ENCODE measurements around the gene SYNM. TPM values are rescaled to one million over a fixed set of nuclear protein-coding genes. Genes with fewer than 3 reads are reported as not detected.

Gene SYNM
- polyA plus RNA-seq, 1 donor from 2014 or later, result 5.7 TPM

DNA sequence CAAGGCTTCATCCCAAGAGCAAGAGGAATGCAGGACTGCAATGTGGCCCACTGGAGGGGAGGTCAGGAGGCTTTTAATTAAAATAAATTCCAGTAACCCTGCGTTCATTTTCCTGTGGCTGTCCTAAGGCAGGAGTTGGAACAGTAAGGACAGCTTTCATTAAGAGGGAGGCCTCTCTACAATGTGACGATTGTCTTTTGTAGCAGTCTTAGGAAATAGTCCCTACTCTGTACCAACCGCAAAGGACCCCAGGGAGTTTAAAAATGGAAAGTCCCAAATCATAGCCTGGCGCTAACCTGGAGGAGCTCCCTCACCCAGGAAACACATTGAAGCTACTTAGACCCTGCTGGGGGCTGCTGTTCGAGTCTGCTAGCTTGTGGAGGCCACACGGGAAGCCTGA is 62.8 kb downstream of the SYNM start:
- Histone ChIP-seq H3K9me3 (ENCODE audit: low read length) (no peaks in the 10 kb centered on the region), H2AFZ (ENCODE audit: low read depth, low read length) (no peak overlapping the region), H3K4me2 (ENCODE audit: low read length) (no peak overlapping the region), H3K9me2 (ENCODE audit: insufficient read depth, low read length) (no peaks in the 10 kb centered on the region), H3K9ac (ENCODE audit: low read length) (no peak overlapping the region), H3K27ac (ENCODE audit: low read length) (no peak overlapping the region), H3K27me3 (ENCODE audit: insufficient read depth, low read depth, low read length) (no peaks in the 10 kb centered on the region), H4K20me1 (ENCODE audit: insufficient read depth) (no peaks in the 10 kb centered on the region), H3K36me3 (ENCODE audit: insufficient read depth, low read length) (no peaks in the 10 kb centered on the region), H3F3A (ENCODE audit: insufficient read depth, low read length, poor library complexity, severe bottlenecking) (no peaks in the 10 kb centered on the region), H3K4me3 (ENCODE audit: low read length) (no peak overlapping the region), H3K79me2 (replicated peaks; ENCODE audit: insufficient read depth, low read length) (no peaks in the 10 kb centered on the region)
- TF ChIP-seq, protein P1, sequence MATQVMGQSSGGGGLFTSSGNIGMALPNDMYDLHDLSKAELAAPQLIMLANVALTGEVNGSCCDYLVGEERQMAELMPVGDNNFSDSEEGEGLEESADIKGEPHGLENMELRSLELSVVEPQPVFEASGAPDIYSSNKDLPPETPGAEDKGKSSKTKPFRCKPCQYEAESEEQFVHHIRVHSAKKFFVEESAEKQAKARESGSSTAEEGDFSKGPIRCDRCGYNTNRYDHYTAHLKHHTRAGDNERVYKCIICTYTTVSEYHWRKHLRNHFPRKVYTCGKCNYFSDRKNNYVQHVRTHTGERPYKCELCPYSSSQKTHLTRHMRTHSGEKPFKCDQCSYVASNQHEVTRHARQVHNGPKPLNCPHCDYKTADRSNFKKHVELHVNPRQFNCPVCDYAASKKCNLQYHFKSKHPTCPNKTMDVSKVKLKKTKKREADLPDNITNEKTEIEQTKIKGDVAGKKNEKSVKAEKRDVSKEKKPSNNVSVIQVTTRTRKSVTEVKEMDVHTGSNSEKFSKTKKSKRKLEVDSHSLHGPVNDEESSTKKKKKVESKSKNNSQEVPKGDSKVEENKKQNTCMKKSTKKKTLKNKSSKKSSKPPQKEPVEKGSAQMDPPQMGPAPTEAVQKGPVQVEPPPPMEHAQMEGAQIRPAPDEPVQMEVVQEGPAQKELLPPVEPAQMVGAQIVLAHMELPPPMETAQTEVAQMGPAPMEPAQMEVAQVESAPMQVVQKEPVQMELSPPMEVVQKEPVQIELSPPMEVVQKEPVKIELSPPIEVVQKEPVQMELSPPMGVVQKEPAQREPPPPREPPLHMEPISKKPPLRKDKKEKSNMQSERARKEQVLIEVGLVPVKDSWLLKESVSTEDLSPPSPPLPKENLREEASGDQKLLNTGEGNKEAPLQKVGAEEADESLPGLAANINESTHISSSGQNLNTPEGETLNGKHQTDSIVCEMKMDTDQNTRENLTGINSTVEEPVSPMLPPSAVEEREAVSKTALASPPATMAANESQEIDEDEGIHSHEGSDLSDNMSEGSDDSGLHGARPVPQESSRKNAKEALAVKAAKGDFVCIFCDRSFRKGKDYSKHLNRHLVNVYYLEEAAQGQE (IDR thresholded peaks at IDR 0.05; ENCODE audit: borderline replicate concordance), result no peak

DNA sequence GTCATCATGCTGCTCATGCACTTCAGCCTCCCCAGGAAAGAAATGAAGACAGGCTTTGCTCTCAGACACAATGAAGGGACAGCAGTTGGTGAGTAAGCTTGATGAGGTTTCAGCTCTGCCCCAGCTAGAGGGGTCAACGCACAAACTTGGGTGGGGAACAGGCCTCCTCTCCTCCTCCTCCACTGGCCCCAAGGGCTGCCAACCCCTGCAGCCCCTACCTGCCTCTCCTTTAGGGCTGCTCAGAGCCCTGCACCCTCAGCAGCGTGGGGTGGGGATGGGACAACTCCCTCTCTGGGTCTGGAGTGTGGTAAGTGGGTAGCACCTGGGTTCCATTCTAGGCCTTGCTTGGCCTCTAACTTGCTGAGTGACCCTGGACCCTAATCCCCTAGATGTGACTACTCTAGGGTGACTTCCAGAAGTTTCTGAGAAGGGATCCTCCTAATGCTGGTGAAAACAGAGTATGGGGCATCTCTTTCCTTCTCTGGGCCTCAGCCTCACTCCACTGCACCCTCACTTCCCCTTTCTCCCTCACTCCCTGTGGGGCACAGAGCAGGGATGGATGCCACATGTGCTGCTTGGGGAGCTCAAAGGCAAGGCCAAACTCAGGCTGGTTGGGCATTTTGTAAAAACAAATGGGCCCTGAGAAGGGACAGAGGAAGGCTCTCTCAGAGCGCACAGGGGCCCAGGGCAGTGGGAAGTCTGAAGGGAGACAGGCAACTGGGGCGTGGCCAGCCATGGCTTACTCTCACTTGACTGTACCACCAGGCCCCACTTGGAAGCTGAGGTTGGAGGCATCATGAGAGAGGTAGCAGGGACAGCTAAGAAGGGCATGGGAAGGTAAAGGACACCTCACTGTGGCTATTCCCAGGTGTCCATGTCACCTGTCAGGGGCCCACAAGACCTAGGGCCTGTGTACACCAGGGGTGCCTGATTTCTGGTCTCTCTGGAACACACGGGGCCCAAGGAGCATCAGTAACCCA is 64.0 kb downstream of the SYNM start:
- no peaks in the 10 kb centered on the region for H4K20me1 ChIP-seq (ENCODE audit: insufficient read depth)
- no peak overlapping the region for H3K9ac ChIP-seq (ENCODE audit: low read length)
- no peak overlapping the region for H3K4me3 ChIP-seq (ENCODE audit: low read length)
- H3K79me2 ChIP-seq (replicated peaks; ENCODE audit: insufficient read depth, low read length), result no peaks in the 10 kb centered on the region
- H3K9me2 ChIP-seq (ENCODE audit: insufficient read depth, low read length), result no peaks in the 10 kb centered on the region
- no peak overlapping the region for H3K4me2 ChIP-seq (ENCODE audit: low read length)
- no peak overlapping the region for H3K27ac ChIP-seq (ENCODE audit: low read length)
- TF ChIP-seq, protein P2, sequence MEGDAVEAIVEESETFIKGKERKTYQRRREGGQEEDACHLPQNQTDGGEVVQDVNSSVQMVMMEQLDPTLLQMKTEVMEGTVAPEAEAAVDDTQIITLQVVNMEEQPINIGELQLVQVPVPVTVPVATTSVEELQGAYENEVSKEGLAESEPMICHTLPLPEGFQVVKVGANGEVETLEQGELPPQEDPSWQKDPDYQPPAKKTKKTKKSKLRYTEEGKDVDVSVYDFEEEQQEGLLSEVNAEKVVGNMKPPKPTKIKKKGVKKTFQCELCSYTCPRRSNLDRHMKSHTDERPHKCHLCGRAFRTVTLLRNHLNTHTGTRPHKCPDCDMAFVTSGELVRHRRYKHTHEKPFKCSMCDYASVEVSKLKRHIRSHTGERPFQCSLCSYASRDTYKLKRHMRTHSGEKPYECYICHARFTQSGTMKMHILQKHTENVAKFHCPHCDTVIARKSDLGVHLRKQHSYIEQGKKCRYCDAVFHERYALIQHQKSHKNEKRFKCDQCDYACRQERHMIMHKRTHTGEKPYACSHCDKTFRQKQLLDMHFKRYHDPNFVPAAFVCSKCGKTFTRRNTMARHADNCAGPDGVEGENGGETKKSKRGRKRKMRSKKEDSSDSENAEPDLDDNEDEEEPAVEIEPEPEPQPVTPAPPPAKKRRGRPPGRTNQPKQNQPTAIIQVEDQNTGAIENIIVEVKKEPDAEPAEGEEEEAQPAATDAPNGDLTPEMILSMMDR (IDR thresholded peaks at IDR 0.05; ENCODE audit: poor library complexity, severe bottlenecking), result no peak
- no peak for TF ChIP-seq RAD21 (conservative IDR thresholded peaks at IDR 0.05)
- no peaks in the 10 kb centered on the region for H3K36me3 ChIP-seq (ENCODE audit: insufficient read depth, low read length)
- no peak overlapping the region for H2AFZ ChIP-seq (ENCODE audit: low read depth, low read length)
- H3F3A ChIP-seq (ENCODE audit: insufficient read depth, low read length, poor library complexity, severe bottlenecking), result no peaks in the 10 kb centered on the region
- H3K27me3 ChIP-seq (ENCODE audit: insufficient read depth, low read depth, low read length), result no peaks in the 10 kb centered on the region
- no peaks in the 10 kb centered on the region for H3K9me3 ChIP-seq (ENCODE audit: low read length)

DNA sequence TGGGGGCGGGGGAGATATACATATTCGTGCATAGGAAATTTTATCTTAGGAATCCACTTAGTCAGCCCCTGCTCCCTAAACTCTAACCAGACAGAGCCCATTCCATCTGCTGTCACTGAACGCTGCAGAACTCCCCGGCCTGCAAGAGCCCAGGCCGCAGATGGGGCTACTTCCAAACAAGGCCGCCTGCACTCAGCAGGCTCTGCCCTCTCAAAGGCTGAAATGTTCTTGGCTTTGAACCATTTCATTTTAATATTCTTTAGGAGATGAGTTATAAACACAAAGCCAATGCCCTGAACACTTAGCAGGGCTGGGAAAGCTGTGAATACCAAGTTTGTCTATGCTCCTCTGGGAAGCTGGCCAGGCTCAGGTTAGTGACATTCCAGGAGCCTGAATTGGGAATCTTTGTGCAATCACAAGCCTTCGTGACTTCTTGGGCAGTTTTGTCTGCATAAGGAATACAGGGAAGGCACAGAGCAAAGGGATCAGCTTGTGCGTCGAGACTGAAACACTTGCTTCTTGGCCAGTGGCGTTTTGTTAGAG is 65.0 kb downstream of the SYNM start:
- Histone ChIP-seq H3K27ac (ENCODE audit: low read length) (no peak overlapping the region), H3K9ac (ENCODE audit: low read length) (no peak overlapping the region)

More for the DNA sequence above, 65.0 kb downstream of the SYNM start:
- H4K20me1 ChIP-seq (ENCODE audit: insufficient read depth), result no peaks in the 10 kb centered on the region
- H3K27me3 ChIP-seq (ENCODE audit: insufficient read depth, low read depth, low read length), result no peaks in the 10 kb centered on the region
- no peaks in the 10 kb centered on the region for H3K9me2 ChIP-seq (ENCODE audit: insufficient read depth, low read length)
- no peak overlapping the region for H3K4me2 ChIP-seq (ENCODE audit: low read length)
- no peaks in the 10 kb centered on the region for H3F3A ChIP-seq (ENCODE audit: insufficient read depth, low read length, poor library complexity, severe bottlenecking)
- H3K79me2 ChIP-seq (replicated peaks; ENCODE audit: insufficient read depth, low read length), result no peaks in the 10 kb centered on the region
- TF ChIP-seq RAD21 (conservative IDR thresholded peaks at IDR 0.05) (no peak), TAF1 (IDR thresholded peaks at IDR 0.05; ENCODE audit: low read depth) (no peak), MXI1 (conservative IDR thresholded peaks at IDR 0.05; ENCODE audit: poor library complexity, severe bottlenecking) (no peak), POLR2AphosphoS5 (IDR thresholded peaks at IDR 0.05) (no peak), EZH2 (IDR thresholded peaks at IDR 0.05; ENCODE audit: borderline replicate concordance, insufficient read depth, low read length, poor library complexity, severe bottlenecking) (no peak), SMC3 (conservative IDR thresholded peaks at IDR 0.05; ENCODE audit: poor library complexity) (no peak), EP300 (conservative IDR thresholded peaks at IDR 0.05; ENCODE audit: poor library complexity, severe bottlenecking) (no peak)
- TF ChIP-seq, protein P1 (IDR thresholded peaks at IDR 0.05; ENCODE audit: borderline replicate concordance), result no peak
- TF ChIP-seq, protein P2 (IDR thresholded peaks at IDR 0.05; ENCODE audit: poor library complexity, severe bottlenecking), result no peak
- no peak overlapping the region for H2AFZ ChIP-seq (ENCODE audit: low read depth, low read length)
- no peaks in the 10 kb centered on the region for H3K9me3 ChIP-seq (ENCODE audit: low read length)
- H3K4me3 ChIP-seq (ENCODE audit: low read length), result no peak overlapping the region
- no peaks in the 10 kb centered on the region for H3K36me3 ChIP-seq (ENCODE audit: insufficient read depth, low read length)
